Measurements from ENCODE around the gene LAMA2. TPM values are rescaled to one million over a fixed set of nuclear protein-coding genes. Genes with fewer than 3 reads are reported as not detected.

Gene LAMA2
- total RNA-seq, 1 experiment from 2014 or later, result 8.2 TPM

GRCh38 chr6:129516005-129516404 lies 633.1 kb downstream of the LAMA2 start:
- Histone ChIP-seq H3K27me3 (ENCODE audit: insufficient read depth, low read length) (no peaks in the 10 kb centered on the region), H3K79me2 (ENCODE audit: insufficient read depth, low read length) (no peaks in the 10 kb centered on the region), H3K4me1 (ENCODE audit: control insufficient read depth in 1 of 2, insufficient read depth in 2 of 2, low read length in 2 of 2) (peaks cover 2 to 4% of the 10 kb centered on the region in 2 experiments; a peak in 2 of 4 replicates), H3K36me3 (ENCODE audit: control insufficient read depth in 1 of 2, insufficient read depth in 2 of 2, low read length in 2 of 2) (peaks cover 0 to 19% of the 10 kb centered on the region in 2 experiments; a peak in 3 of 4 replicates), H3K9me3 (ENCODE audit: control insufficient read depth in 1 of 2, insufficient read depth in 1 of 2, low read depth in 1 of 2, low read length in 2 of 2) (no peaks in the 10 kb centered on the region), H4K20me1 (ENCODE audit: insufficient read depth) (no peaks in the 10 kb centered on the region), H3K4me2 (ENCODE audit: low read length) (no peak overlapping the region), H3K27ac (ENCODE audit: low read depth, low read length) (no peak overlapping the region), H3K9ac (ENCODE audit: low read length) (no peak overlapping the region), H2AFZ (ENCODE audit: low read depth, low read length, poor library complexity, severe bottlenecking) (no peak overlapping the region), H3K9me2 (ENCODE audit: insufficient read depth) (no peaks in the 10 kb centered on the region), H3K4me3 (replicated peaks in 1 of 2; ENCODE audit: low read depth in 1 of 2, low read length in 2 of 2) (no peak overlapping the region)
- no peak for DNase-seq (ENCODE audit: low read depth, low spot score)
- RAD21 ChIA-PET (ENCODE audit: low non-redundant PET in 1 of 2, low total read pairs in 2 of 2, uncharacterized antibody in 2 of 2, unreplicated experiment in 2 of 2), result no interaction called here
- POLR2A ChIA-PET, result no interaction called here
- intact Hi-C loops (cut with micrococcal nuclease), result no loop called here
- CTCF ChIA-PET, result no interaction called here
- BruUV-seq (replicated peaks), result no TSS peak
- ATAC-seq, result no peak
- TF ChIP-seq YY1 (IDR thresholded peaks at IDR 0.05; ENCODE audit: extremely low read depth, insufficient replicate concordance, low read depth, low read length) (no peak), SIN3A (IDR thresholded peaks at IDR 0.05; ENCODE audit: low read depth) (no peak), ZBTB33 (IDR thresholded peaks at IDR 0.05; ENCODE audit: extremely low read depth, insufficient replicate concordance, low read length) (no peak), EZH2phosphoT487 (IDR thresholded peaks at IDR 0.05; ENCODE audit: borderline replicate concordance) (no peak), EZH2 (IDR thresholded peaks at IDR 0.05) (no peak), TCF7L2 (IDR thresholded peaks at IDR 0.05; ENCODE audit: borderline replicate concordance, extremely low read depth, insufficient read depth, insufficient read length) (no peak), EGR1 (IDR thresholded peaks at IDR 0.05; ENCODE audit: low read depth) (no peak)

GRCh38 chr6:129516787-129517186 lies 633.8 kb downstream of the LAMA2 start:
- RAD21 ChIA-PET (ENCODE audit: low non-redundant PET in 1 of 2, low total read pairs in 2 of 2, uncharacterized antibody in 2 of 2, unreplicated experiment in 2 of 2), result no interaction called here
- Histone ChIP-seq H3K27ac (ENCODE audit: low read depth, low read length) (no peak overlapping the region), H3K79me2 (ENCODE audit: insufficient read depth, low read length) (no peaks in the 10 kb centered on the region), H3K36me3 (ENCODE audit: control insufficient read depth in 1 of 2, insufficient read depth in 2 of 2, low read length in 2 of 2) (peaks cover 0 to 19% of the 10 kb centered on the region in 2 experiments; a peak in 3 of 4 replicates), H3K9me2 (ENCODE audit: insufficient read depth) (no peaks in the 10 kb centered on the region), H3K4me2 (ENCODE audit: low read length) (no peak overlapping the region), H4K20me1 (ENCODE audit: insufficient read depth) (no peaks in the 10 kb centered on the region), H3K4me3 (replicated peaks in 1 of 2; ENCODE audit: low read depth in 1 of 2, low read length in 2 of 2) (no peak overlapping the region), H2AFZ (ENCODE audit: low read depth, low read length, poor library complexity, severe bottlenecking) (no peak overlapping the region), H3K4me1 (ENCODE audit: control insufficient read depth in 1 of 2, insufficient read depth in 2 of 2, low read length in 2 of 2) (no peaks in the 10 kb centered on the region; a peak in 1 of 4 replicates), H3K9ac (ENCODE audit: low read length) (no peak overlapping the region), H3K27me3 (ENCODE audit: insufficient read depth, low read length) (no peaks in the 10 kb centered on the region), H3K9me3 (ENCODE audit: control insufficient read depth in 1 of 2, insufficient read depth in 1 of 2, low read depth in 1 of 2, low read length in 2 of 2) (no peaks in the 10 kb centered on the region)
- ATAC-seq, result no peak
- POLR2A ChIA-PET, result no interaction called here
- intact Hi-C loops (cut with micrococcal nuclease), result no loop called here
- no peak for TF ChIP-seq ATF3 (IDR thresholded peaks at IDR 0.05)
- TF ChIP-seq YY1 (IDR thresholded peaks at IDR 0.05; ENCODE audit: extremely low read depth, insufficient replicate concordance, low read depth, low read length), result no peak
- TF ChIP-seq ZFX (IDR thresholded peaks at IDR 0.05), result no peak
- TF ChIP-seq JUND (IDR thresholded peaks at IDR 0.05), result no peak
- no peak for TF ChIP-seq POLR2A (IDR thresholded peaks at IDR 0.05; ENCODE audit: borderline replicate concordance, extremely low read depth, insufficient read depth, insufficient read length)
- TF ChIP-seq EZH2phosphoT487 (IDR thresholded peaks at IDR 0.05; ENCODE audit: borderline replicate concordance), result no peak
- TF ChIP-seq ELF1 (IDR thresholded peaks at IDR 0.05; ENCODE audit: borderline replicate concordance, low read depth), result no peak
- no peak for TF ChIP-seq SIN3A (IDR thresholded peaks at IDR 0.05; ENCODE audit: low read depth)
- TF ChIP-seq CTCF (IDR thresholded peaks at IDR 0.05 in 2 of 3, conservative IDR thresholded peaks at IDR 0.05 in 1 of 3; ENCODE audit: borderline replicate concordance in 1 of 3, insufficient read depth in 1 of 3, low read depth in 2 of 3, low read length in 2 of 3), result no peak
- no peak for TF ChIP-seq RAD21 (IDR thresholded peaks at IDR 0.05; ENCODE audit: low read depth)
- TF ChIP-seq CBX3 (IDR thresholded peaks at IDR 0.05; ENCODE audit: low read depth), result no peak
- no peak for TF ChIP-seq POLR2AphosphoS5 (IDR thresholded peaks at IDR 0.05; ENCODE audit: low read depth, low read length)
- no peak for TF ChIP-seq CEBPB (IDR thresholded peaks at IDR 0.05; ENCODE audit: low read depth)
- TF ChIP-seq SP1 (IDR thresholded peaks at IDR 0.05; ENCODE audit: low read depth), result no peak
- TF ChIP-seq TCF7L2 (IDR thresholded peaks at IDR 0.05; ENCODE audit: borderline replicate concordance, extremely low read depth, insufficient read depth, insufficient read length), result no peak
- TF ChIP-seq EGR1 (IDR thresholded peaks at IDR 0.05; ENCODE audit: low read depth), result no peak
- DNase-seq (ENCODE audit: low read depth, low spot score), result no peak
- no TSS peak for BruUV-seq (replicated peaks)
- CTCF ChIA-PET, result no interaction called here
